Vagina (tissue), 2 donors: Measurements from ENCODE around the gene MT1B. TPM values are rescaled to one million over a fixed set of nuclear protein-coding genes. Genes with fewer than 3 reads are reported as not detected.
A peak's percentile ranks its signal among the peaks of the same experiment; 100 is the strongest.

Experiments used
- DNase-seq, 2 donors: peaks; one replicate each; pipeline ENCODE4 v3.0.0-alpha.2; 2017; ENCODE audit errors: extremely low spot score in 2 of 2
- H3K27ac ChIP-seq: fragments of 200-600 bp; sonication (generic); one replicate; pipeline ENCODE4 v1.5.1; 2019
- H3K27me3 ChIP-seq: fragments of 200-600 bp; sonication (generic); one replicate; pipeline ENCODE4 v1.5.1; 2019
- H3K36me3 ChIP-seq, 2 donors: fragments of 200-600 bp; sonication (generic); one replicate each; pipeline ENCODE4 v1.5.1; 2017 to 2019
- H3K4me1 ChIP-seq: fragments of 200-600 bp; sonication (generic); one replicate; pipeline ENCODE4 v1.5.1; 2019
- H3K4me3 ChIP-seq, 2 donors: fragments of 200-600 bp; sonication (generic); 1 replicate in 1 of 2; 2 replicates in 1 of 2; pipeline ENCODE4 v1.5.1; 2016 to 2019
- H3K9me3 ChIP-seq: fragments of 200-600 bp; sonication (generic); one replicate; pipeline ENCODE4 v1.5.1; 2019
- CTCF ChIP-seq, 3 experiments: fragments of 450-650 bp in 2 of 3; fragments of 200-600 bp in 1 of 3; sonication (generic) in 1 of 3; IDR thresholded peaks; one replicate each; pipeline ENCODE4 v1.5.1; 2017 to 2019; ENCODE audit warnings: antibody characterized with exemption in 3 of 3, mild to moderate bottlenecking in 2 of 3, moderate library complexity in 2 of 3
- POLR2A ChIP-seq, 2 donors: fragments of 450-650 bp; IDR thresholded peaks; one replicate each; pipeline ENCODE4 v1.6.1; 2017; ENCODE audit warnings: antibody characterized with exemption in 2 of 2, mild to moderate bottlenecking in 2 of 2, moderate library complexity in 2 of 2
- POLR2AphosphoS5 ChIP-seq, 2 donors: sonication (generic); formaldehyde crosslinking; IDR thresholded peaks; one replicate each; pipeline ENCODE4 v1.9.0; 2017; ENCODE audit warnings: antibody characterized with exemption in 2 of 2, mild to moderate bottlenecking in 2 of 2, low read depth in 1 of 2; ENCODE audit not compliant: insufficient read depth in 1 of 2
- intact Hi-C: fragments of 100-400 bp; cut with DNase I; formaldehyde crosslinking; loops from one replicate; pipeline ENCODE4 v1.15.1; 2023
- total RNA-seq: library from RNA; depleted of rRNA; stranded (reverse); fragments of >200 nt; gene quantifications from one replicate; pipeline ENCODE4 v1.2.3, GENCODE V29; 2016

The MT1B gene
- total RNA-seq, 1 donor from 2014 or later, result not detected

DNA sequence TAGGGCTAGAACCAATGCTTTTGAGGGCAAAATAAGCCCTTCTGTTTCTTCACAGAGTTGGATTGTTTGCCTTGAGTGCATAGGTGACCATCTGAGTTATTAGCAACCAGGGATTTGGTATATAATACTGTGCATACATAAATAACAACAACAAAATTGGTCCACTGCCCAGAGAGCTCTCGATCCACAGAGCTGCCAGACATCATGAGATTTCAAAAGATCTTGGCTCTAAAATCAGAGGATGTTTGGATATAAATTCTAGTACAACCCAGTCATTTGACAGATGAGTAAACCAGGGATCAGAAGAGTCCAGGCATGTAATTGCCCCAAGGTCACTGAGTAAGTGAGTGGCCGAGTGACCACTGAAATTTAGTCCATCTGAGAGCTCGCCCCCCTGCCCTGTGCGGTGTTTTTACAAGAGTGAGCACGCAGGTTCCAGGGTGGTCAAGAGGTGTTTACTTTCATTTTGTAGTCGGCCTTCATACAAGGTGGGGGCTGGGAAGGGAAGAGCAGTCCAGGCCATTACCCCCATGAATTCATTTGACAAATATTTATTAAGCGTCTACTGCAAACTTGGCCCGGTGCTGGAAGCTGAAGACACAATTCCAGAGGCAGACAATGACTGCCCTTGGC, 45.1 kb upstream of the MT1B start:
- peak in 1 of 2 donors; percentile 97 for DNase-seq
- H3K27ac ChIP-seq, result peak overlapping the region; percentile 83
- H3K9me3 ChIP-seq, result no peaks in the 10 kb centered on the region
- peak overlapping the region; percentile 25 to 67 for H3K4me3 ChIP-seq
- H3K36me3 ChIP-seq, result no peaks in the 10 kb centered on the region
- H3K27me3 ChIP-seq, result no peaks in the 10 kb centered on the region
- peaks cover 49% of the 10 kb centered on the region for H3K4me1 ChIP-seq
- TF ChIP-seq POLR2A (IDR thresholded peaks at IDR 0.05) (no peak), POLR2AphosphoS5 (IDR thresholded peaks at IDR 0.05; ENCODE audit: insufficient read depth in 1 of 2, low read depth in 1 of 2) (peak in 1 of 2 donors; percentile 77), CTCF (IDR thresholded peaks at IDR 0.05) (no peak)
- intact Hi-C loops, result loop anchor here (2.0 kb wide), 1 partner anchor 76 kb away; the partner anchor contains the start of gene MT1X

- Histone ChIP-seq H3K9me3 (no peaks in the 10 kb centered on the region), H3K4me1 (peaks cover 51% of the 10 kb centered on the region), H3K27ac (peak overlapping the region; percentile 83), H3K27me3 (no peaks in the 10 kb centered on the region), H3K4me3 (peak overlapping the region; percentile 63 to 67), H3K36me3 (no peaks in the 10 kb centered on the region)
- TF ChIP-seq POLR2AphosphoS5 (IDR thresholded peaks at IDR 0.05; ENCODE audit: insufficient read depth in 1 of 2, low read depth in 1 of 2), result peak; percentile 85 to 90
- no peak for TF ChIP-seq CTCF (IDR thresholded peaks at IDR 0.05)
- TF ChIP-seq POLR2A (IDR thresholded peaks at IDR 0.05), result peak in 1 of 2 donors; percentile 4
- DNase-seq, result peak in 1 of 2 donors; percentile 99
- intact Hi-C loops, result loop anchor here (2.0 kb wide), 1 partner anchor 76 kb away; the partner anchor contains the start of gene MT1X
Observed at GRCh38 chr16:56607109-56607618, 44.5 kb upstream of the MT1B start.

DNA sequence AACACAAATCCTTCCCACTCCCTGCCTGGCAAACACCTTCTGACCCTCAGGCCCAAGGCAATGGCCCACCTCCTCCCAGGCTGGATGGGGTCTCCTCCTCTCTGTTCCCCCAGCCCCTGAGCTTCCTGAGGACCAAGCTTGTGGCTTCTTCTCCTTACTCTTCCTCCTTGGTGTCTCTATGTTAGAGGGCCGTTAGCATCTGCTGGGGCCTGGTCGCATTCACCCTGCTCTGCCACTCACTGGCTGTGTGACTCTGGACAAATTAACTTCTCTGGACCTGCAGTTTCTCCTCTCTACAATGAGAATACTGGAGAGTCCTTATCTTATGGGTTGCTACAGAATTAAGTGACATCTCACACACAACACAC, 44.0 kb upstream of the MT1B start:
- intact Hi-C loops, result loop anchor here (2.0 kb wide), 2 partner anchors 25 to 75 kb away; partner anchors contain the start of genes MT1M and MT1X
- Histone ChIP-seq H3K4me3 (peak overlapping the region; percentile 63 to 67), H3K9me3 (no peaks in the 10 kb centered on the region), H3K36me3 (no peaks in the 10 kb centered on the region), H3K27me3 (no peaks in the 10 kb centered on the region), H3K27ac (peak overlapping the region; percentile 83), H3K4me1 (peaks cover 51% of the 10 kb centered on the region)
- no peak for DNase-seq
- TF ChIP-seq POLR2AphosphoS5 (IDR thresholded peaks at IDR 0.05; ENCODE audit: insufficient read depth in 1 of 2, low read depth in 1 of 2) (no peak), POLR2A (IDR thresholded peaks at IDR 0.05) (no peak), CTCF (IDR thresholded peaks at IDR 0.05) (no peak)

DNA sequence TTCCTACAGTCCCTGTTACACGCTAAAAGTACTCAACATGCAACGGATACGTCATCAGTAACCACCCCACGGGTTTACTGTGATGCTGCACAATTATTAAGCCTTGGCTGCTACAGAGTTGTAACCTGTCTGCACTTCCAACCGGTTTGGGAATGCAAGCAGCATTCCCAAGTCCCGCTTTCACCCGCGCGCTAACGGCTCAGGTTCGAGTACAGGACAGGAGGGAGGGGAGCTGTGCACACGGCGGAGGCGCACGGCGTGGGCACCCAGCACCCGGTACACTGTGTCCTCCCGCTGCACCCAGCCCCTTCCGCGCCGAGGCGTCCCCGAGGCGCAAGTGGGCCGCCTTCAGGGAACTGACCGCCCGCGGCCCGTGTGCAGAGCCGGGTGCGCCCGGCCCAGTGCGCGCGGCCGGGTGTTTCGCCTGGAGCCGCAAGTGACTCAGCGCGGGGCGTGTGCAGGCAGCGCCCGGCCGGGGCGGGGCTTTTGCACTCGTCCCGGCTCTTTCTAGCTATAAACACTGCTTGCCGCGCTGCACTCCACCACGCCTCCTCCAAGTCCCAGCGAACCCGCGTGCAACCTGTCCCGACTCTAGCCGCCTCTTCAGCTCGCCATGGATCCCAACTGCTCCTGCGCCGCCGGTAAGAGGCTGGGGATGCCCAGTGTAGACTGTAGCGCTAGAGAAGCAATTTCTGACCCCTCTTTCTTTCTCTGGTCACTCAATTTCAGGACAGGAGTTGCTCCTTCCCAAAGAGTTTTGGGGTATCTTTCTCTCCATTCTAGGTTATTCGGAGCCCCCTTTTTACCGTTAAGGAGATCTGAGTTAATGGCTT, 43.4 kb upstream of the MT1B start, which contains the start of gene MT2A:
Gene MT2A, plus strand, starts transcription at position 542 of the 833 bp plus-strand sequence. Its CDS starts 72 bp downstream, at position 614.
- Histone ChIP-seq H3K27ac (peak within 1 kb of the TSS; percentile 83), H3K27me3 (no peaks in the 10 kb centered on the region), H3K36me3 (no peaks in the 10 kb centered on the region), H3K9me3 (no peaks in the 10 kb centered on the region), H3K4me3 (peak within 1 kb of the TSS; percentile 63 to 67), H3K4me1 (peaks cover 51% of the 10 kb centered on the region)
- intact Hi-C loops, result loop anchor here (2.0 kb wide), 1 partner anchor 25 kb away; the partner anchor contains the start of gene MT1M
- DNase-seq, result peak in 1 of 2 donors; percentile 97
- peak; percentile 76 to 96 for TF ChIP-seq POLR2AphosphoS5 (IDR thresholded peaks at IDR 0.05; ENCODE audit: insufficient read depth in 1 of 2, low read depth in 1 of 2)
- peak in 1 of 2 donors; percentile 91 for TF ChIP-seq POLR2A (IDR thresholded peaks at IDR 0.05)
- no peak for TF ChIP-seq CTCF (IDR thresholded peaks at IDR 0.05)
